ENCODE results near the gene DUSP10. TPM values are rescaled to one million over a fixed set of nuclear protein-coding genes. Genes with fewer than 3 reads are reported as not detected.

Gene DUSP10
- total RNA-seq, 4 donors from 2014 or later, result 6.8 to 12.9 (median 9.0) TPM

- TF ChIP-seq CTCF (IDR thresholded peaks at IDR 0.05; ENCODE audit: low read depth), result no peak
Measured at GRCh38 chr1:221664253-221664652, 77.6 kb downstream of the DUSP10 start.

GRCh38 chr1:221663321-221663720 is 78.6 kb downstream of the DUSP10 start:
- no peak for TF ChIP-seq CTCF (IDR thresholded peaks at IDR 0.05; ENCODE audit: low read depth)

- TF ChIP-seq CTCF (IDR thresholded peaks at IDR 0.05; ENCODE audit: low read depth), result no peak
Measured at GRCh38 chr1:221655766-221656305, 86.1 kb downstream of the DUSP10 start.
